ENCODE data around the gene TECR. TPM values are rescaled to one million over a fixed set of nuclear protein-coding genes. Genes with fewer than 3 reads are reported as not detected.

TECR gene
- total RNA-seq, 3 donors from 2014 or later (not counting 1 experiment from before 2014, with no cell fraction given), result 123 to 158 (median 131) TPM

DNA sequence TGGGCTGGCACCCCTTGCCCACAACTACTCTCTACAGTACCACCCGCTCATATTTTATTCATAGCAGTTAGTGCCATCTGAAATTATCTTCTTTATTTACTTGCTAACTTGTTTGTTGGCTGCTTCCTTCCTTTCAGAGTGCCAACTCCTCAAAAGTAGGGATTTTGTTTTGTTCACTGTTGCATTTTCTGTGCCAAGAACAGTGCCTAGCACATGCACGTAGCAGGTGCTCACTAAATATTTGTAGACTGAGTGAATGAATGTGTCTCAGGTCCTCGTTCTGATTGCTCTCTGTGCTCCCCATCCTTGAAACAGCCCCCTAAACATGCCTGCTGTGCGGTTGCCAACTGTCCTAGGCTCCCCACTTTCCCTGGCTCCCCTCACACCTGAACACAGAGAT is 35.0 kb upstream of the TECR start:
- H3K27ac Mint-ChIP-seq, result peak overlapping the region; percentile 30 to 72
- no peak for DNase-seq
- Histone ChIP-seq H3K4me1 (ENCODE audit: control insufficient read depth, insufficient read depth, low read length) (peaks cover 24% of the 10 kb centered on the region), H3K36me3 (ENCODE audit: control insufficient read depth, insufficient read depth, low read length) (no peaks in the 10 kb centered on the region), H3K9me3 (ENCODE audit: control insufficient read depth, insufficient read depth, low read length) (no peaks in the 10 kb centered on the region), H3K27me3 (ENCODE audit: control insufficient read depth, insufficient read depth, low read length) (no peaks in the 10 kb centered on the region), H3K4me3 (ENCODE audit: low read length) (no peak overlapping the region), H3K27ac (ENCODE audit: low read length) (no peak overlapping the region)
- 92% methylated on average over 4 of the region's 4 CpGs for WGBS (ENCODE audit: insufficient coverage)
- TF ChIP-seq, protein P1, sequence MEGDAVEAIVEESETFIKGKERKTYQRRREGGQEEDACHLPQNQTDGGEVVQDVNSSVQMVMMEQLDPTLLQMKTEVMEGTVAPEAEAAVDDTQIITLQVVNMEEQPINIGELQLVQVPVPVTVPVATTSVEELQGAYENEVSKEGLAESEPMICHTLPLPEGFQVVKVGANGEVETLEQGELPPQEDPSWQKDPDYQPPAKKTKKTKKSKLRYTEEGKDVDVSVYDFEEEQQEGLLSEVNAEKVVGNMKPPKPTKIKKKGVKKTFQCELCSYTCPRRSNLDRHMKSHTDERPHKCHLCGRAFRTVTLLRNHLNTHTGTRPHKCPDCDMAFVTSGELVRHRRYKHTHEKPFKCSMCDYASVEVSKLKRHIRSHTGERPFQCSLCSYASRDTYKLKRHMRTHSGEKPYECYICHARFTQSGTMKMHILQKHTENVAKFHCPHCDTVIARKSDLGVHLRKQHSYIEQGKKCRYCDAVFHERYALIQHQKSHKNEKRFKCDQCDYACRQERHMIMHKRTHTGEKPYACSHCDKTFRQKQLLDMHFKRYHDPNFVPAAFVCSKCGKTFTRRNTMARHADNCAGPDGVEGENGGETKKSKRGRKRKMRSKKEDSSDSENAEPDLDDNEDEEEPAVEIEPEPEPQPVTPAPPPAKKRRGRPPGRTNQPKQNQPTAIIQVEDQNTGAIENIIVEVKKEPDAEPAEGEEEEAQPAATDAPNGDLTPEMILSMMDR (IDR thresholded peaks at IDR 0.05), result no peak
- ATAC-seq, result no peak
- peaks cover 15 to 35% of the 10 kb centered on the region in 2 donors for H3K4me1 Mint-ChIP-seq
- H3K27me3 Mint-ChIP-seq (ENCODE audit: low read depth in 2 of 2), result no peaks in the 10 kb centered on the region
- no peaks in the 10 kb centered on the region for H3K36me3 Mint-ChIP-seq
- intact Hi-C loops (cut with micrococcal nuclease), result no loop called here
- peak overlapping the region; percentile 56 for H3K4me3 Mint-ChIP-seq
- H3K9me3 Mint-ChIP-seq, result no peaks in the 10 kb centered on the region

DNA sequence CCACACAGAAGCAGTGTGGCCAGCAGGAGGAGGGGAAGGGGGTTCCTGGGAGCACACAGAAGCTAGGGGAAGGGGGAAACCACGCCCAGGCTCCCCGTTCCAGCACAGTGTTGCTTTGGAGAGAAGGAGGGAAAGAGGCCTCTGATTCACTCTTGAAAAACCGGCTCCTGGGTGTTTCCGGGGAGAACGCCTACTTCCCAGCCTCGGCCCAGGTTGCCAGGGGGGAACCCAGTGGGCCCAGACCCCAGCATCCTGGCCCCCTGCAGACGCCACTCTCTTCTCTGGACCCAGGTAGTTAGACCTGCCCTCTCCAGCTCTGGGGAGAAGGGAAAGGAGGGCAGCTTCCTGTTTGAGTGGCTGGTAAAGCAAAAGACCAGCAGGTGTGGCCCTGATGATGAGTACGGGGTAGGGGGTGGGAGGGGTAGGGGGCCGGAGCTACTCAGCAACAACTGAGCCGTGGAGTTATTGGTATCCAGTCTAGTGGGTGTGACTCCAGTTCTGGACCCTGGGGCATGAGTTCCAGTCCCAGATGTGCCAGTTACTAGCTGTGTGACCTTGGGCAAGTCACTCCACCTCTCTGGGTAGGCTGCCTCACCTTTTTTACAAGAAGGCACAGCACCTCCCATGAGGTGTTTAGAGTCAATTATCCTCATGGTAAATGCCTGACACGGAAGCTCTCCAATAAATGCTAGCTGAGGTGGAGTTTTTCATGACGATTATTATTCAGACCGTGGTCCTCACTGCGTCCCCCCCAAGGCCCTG is 34.3 kb upstream of the TECR start:
- Histone ChIP-seq H3K27ac (ENCODE audit: low read length) (peak overlapping the region; percentile 31), H3K4me1 (ENCODE audit: control insufficient read depth, insufficient read depth, low read length) (peaks cover 24% of the 10 kb centered on the region), H3K36me3 (ENCODE audit: control insufficient read depth, insufficient read depth, low read length) (no peaks in the 10 kb centered on the region), H3K9me3 (ENCODE audit: control insufficient read depth, insufficient read depth, low read length) (no peaks in the 10 kb centered on the region), H3K27me3 (ENCODE audit: control insufficient read depth, insufficient read depth, low read length) (no peaks in the 10 kb centered on the region), H3K4me3 (ENCODE audit: low read length) (peak overlapping the region; percentile 50)
- ATAC-seq (no peak), DNase-seq (peak in 1 of 2 donors; percentile 46)
- H3K4me3 Mint-ChIP-seq, result peak overlapping the region; percentile 79
- no peaks in the 10 kb centered on the region for H3K9me3 Mint-ChIP-seq
- TF ChIP-seq, protein P1 (IDR thresholded peaks at IDR 0.05), result no peak
- peaks cover 15 to 35% of the 10 kb centered on the region in 2 donors for H3K4me1 Mint-ChIP-seq
- 49% methylated on average over 14 of the region's 14 CpGs for WGBS (ENCODE audit: insufficient coverage)
- H3K27ac Mint-ChIP-seq, result peak overlapping the region; percentile 30 to 78
- H3K27me3 Mint-ChIP-seq (ENCODE audit: low read depth in 2 of 2), result no peaks in the 10 kb centered on the region
- H3K36me3 Mint-ChIP-seq, result no peaks in the 10 kb centered on the region
- intact Hi-C loops (cut with micrococcal nuclease), result no loop called here

DNA sequence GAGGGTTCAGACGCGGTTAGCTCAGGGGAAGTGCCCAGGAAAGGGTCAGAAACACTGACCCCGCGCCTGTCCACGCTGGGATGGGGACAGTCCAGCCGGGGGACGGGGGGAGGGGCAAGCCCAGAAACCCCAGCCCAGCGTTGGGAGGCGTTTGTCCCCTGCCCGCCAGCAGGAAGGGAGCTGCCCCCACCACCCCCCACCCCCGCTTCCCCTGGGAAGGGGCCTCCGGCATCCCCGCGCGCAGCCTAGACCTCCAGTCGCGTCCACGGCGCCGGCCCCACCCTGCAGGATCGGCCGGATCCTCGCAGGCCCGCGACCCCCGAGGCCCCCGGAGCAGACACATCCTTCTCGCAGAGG is 33.7 kb upstream of the TECR start:
- Histone ChIP-seq H3K27ac (ENCODE audit: low read length) (peak overlapping the region; percentile 31), H3K36me3 (ENCODE audit: control insufficient read depth, insufficient read depth, low read length) (no peaks in the 10 kb centered on the region), H3K27me3 (ENCODE audit: control insufficient read depth, insufficient read depth, low read length) (no peaks in the 10 kb centered on the region), H3K4me1 (ENCODE audit: control insufficient read depth, insufficient read depth, low read length) (peaks cover 24% of the 10 kb centered on the region), H3K9me3 (ENCODE audit: control insufficient read depth, insufficient read depth, low read length) (no peaks in the 10 kb centered on the region), H3K4me3 (ENCODE audit: low read length) (peak overlapping the region; percentile 50)
- intact Hi-C loops (cut with micrococcal nuclease), result no loop called here
- Mint-ChIP-seq H3K9me3 (no peaks in the 10 kb centered on the region), H3K4me3 (peak overlapping the region; percentile 80), H3K36me3 (no peaks in the 10 kb centered on the region), H3K27me3 (ENCODE audit: low read depth in 2 of 2) (no peaks in the 10 kb centered on the region), H3K27ac (peak overlapping the region; percentile 26 to 78), H3K4me1 (peaks cover 15 to 35% of the 10 kb centered on the region in 2 donors)
- WGBS (ENCODE audit: insufficient coverage), result under 1% methylated on average over 28 of the region's 28 CpGs
- ATAC-seq (no peak), DNase-seq (no peak)
- TF ChIP-seq, protein P1 (IDR thresholded peaks at IDR 0.05), result no peak

All from natural killer cell (primary cell).